K562 (cell line): ENCODE measurements around the gene CSNK1A1. TPM values are rescaled to one million over a fixed set of nuclear protein-coding genes. Genes with fewer than 3 reads are reported as not detected.

Source experiments
- ARNT ChIP-seq, 2 experiments: fragments of 450-650 bp; IDR thresholded peaks; 2 replicates each; pipeline ENCODE4 v1.6.1; 2016; ENCODE audit warnings: mild to moderate bottlenecking in 1 of 2
- CBX8 ChIP-seq: fragments of 200-600 bp; sonication (generic); IDR thresholded peaks from 2 replicates; pipeline ENCODE4 v1.6.1; 2012; ENCODE audit warnings: borderline replicate concordance, mixed run types, low read depth, mild to moderate bottlenecking, moderate library complexity, mixed read lengths, low read length, control low read depth, inconsistent platforms; ENCODE audit not compliant: poor library complexity, severe bottlenecking; ENCODE audit errors: extremely low read depth
- ERF ChIP-seq: fragments of 450-650 bp; formaldehyde crosslinking; IDR thresholded peaks from 2 replicates; pipeline ENCODE4 v1.4.0; 2020; ENCODE audit warnings: mild to moderate bottlenecking, mixed read lengths
- FOXA1 ChIP-seq: fragments of 450-650 bp; IDR thresholded peaks from 2 replicates; pipeline ENCODE4 v1.6.1; 2016; ENCODE audit warnings: mild to moderate bottlenecking, borderline replicate concordance
- FOXA3 ChIP-seq, 2 experiments: fragments of 450-650 bp in 1 of 2; sonication (generic) in 1 of 2; formaldehyde crosslinking; IDR thresholded peaks in 1 of 2; conservative IDR thresholded peaks in 1 of 2; 2 replicates each; pipeline versions ENCODE4 v1.4.0 to v1.8.0; 2020 to 2022; ENCODE audit warnings: mild to moderate bottlenecking in 2 of 2, missing genetic modification reagents in 1 of 2
- HNRNPLL ChIP-seq: fragments of 200-400 bp; formaldehyde crosslinking; IDR thresholded peaks from 2 replicates; pipeline ENCODE4 v1.6.1; 2017; ENCODE audit warnings: low read length, low read depth, mild to moderate bottlenecking; ENCODE audit not compliant: poor library complexity, severe bottlenecking
- HOXB6 ChIP-seq: fragments of 250-450 bp; sonication (Bioruptor Pico); IDR thresholded peaks from 2 replicates; pipeline ENCODE4 v1.5.1; 2022; ENCODE audit warnings: mild to moderate bottlenecking, borderline replicate concordance
- ZBTB8A ChIP-seq: fragments of 450-650 bp; IDR thresholded peaks from 2 replicates; pipeline ENCODE4 v1.6.1; 2018; ENCODE audit warnings: mild to moderate bottlenecking, moderate library complexity; ENCODE audit not compliant: partially characterized antibody
- ZFP30 ChIP-seq: fragments of 250-450 bp; sonication (Bioruptor Pico); IDR thresholded peaks from 2 replicates; pipeline ENCODE4 v1.8.0; 2022; ENCODE audit warnings: moderate library complexity, mild to moderate bottlenecking, inconsistent platforms, borderline replicate concordance
- ZNF143 ChIP-seq: sonication (generic); formaldehyde crosslinking; IDR thresholded peaks from 2 replicates; pipeline ENCODE4 v1.9.0; 2022; ENCODE audit warnings: mild to moderate bottlenecking, missing genetic modification reagents
- ZNF589 ChIP-seq: fragments of 200-800 bp; sonication (Bioruptor generic); IDR thresholded peaks from 2 replicates; pipeline ENCODE4 v1.6.1; 2016; ENCODE audit warnings: low read depth, missing genetic modification characterization, missing compliant biosample characterization
- ZNF707 ChIP-seq: fragments of 250-450 bp; sonication (Bioruptor Pico); conservative IDR thresholded peaks from 2 replicates; pipeline ENCODE4 v1.8.0; 2022; ENCODE audit warnings: inconsistent platforms, mild to moderate bottlenecking, moderate library complexity
- polyA plus RNA-seq, 8 experiments: library from polyadenylated mRNA; depleted of rRNA in 4 of 8; stranded (reverse) in 5 of 8; unstranded in 3 of 8; fragments of >200 nt; fragmentation: Nextera tagmentation in 2 of 8; fragmentation: Illumina TruSeq in 1 of 8; extraction: Ambion mirVana in 2 of 8; extraction: Trizol in 1 of 8; gene quantifications; 2 replicates each; pipeline versions ENCODE4 v1.2.1 to v1.2.3, GENCODE V29; 2011 to 2014; ENCODE audit warnings: inconsistent platforms in 1 of 8, missing spikeins in 1 of 8
- total RNA-seq, 7 experiments: library from RNA; depleted of rRNA in 6 of 7; stranded (reverse); fragments of >200 nt in 6 of 7; fragmentation: Illumina TruSeq in 2 of 7; extraction: Trizol in 2 of 7; gene quantifications; 2 replicates each; pipeline versions ENCODE4 v1.2.1 to v1.2.3, GENCODE V29; 2011 to 2021; ENCODE audit warnings: low replicate concordance in 1 of 7
- TF ChIP-seq, protein P1 (sequence below): IDR thresholded peaks from 2 replicates; pipeline ENCODE4 v1.6.1; 2014; ENCODE audit warnings: antibody characterized with exemption
- TF ChIP-seq, protein P2 (sequence below): fragments of 450-650 bp; IDR thresholded peaks from 2 replicates; pipeline ENCODE4 v1.6.1; 2017; ENCODE audit warnings: mild to moderate bottlenecking, moderate library complexity
- TF ChIP-seq, protein P3 (sequence below): fragments of 150-350 bp; IDR thresholded peaks from 2 replicates; pipeline ENCODE4 v1.6.1; 2014; ENCODE audit warnings: low read depth, mild to moderate bottlenecking, low read length, borderline replicate concordance
- TF ChIP-seq, protein P4 (sequence below): sonication (generic); formaldehyde crosslinking; IDR thresholded peaks from 2 replicates; pipeline ENCODE4 v1.8.0; 2022; ENCODE audit warnings: mild to moderate bottlenecking, missing genetic modification reagents, borderline replicate concordance
- TF ChIP-seq, protein P5 (sequence below): fragments of 250-450 bp; sonication (Bioruptor Pico); IDR thresholded peaks from 2 replicates; pipeline ENCODE4 v1.8.0; 2022; ENCODE audit warnings: moderate library complexity, mild to moderate bottlenecking, inconsistent platforms

CSNK1A1 gene
- total and polyA plus RNA-seq, 9 of the 15 experiments (the other 6 are each of a cell fraction or from before 2014, with no cell fraction given) = 49.1 to 196 (median 154) TPM

DNA sequence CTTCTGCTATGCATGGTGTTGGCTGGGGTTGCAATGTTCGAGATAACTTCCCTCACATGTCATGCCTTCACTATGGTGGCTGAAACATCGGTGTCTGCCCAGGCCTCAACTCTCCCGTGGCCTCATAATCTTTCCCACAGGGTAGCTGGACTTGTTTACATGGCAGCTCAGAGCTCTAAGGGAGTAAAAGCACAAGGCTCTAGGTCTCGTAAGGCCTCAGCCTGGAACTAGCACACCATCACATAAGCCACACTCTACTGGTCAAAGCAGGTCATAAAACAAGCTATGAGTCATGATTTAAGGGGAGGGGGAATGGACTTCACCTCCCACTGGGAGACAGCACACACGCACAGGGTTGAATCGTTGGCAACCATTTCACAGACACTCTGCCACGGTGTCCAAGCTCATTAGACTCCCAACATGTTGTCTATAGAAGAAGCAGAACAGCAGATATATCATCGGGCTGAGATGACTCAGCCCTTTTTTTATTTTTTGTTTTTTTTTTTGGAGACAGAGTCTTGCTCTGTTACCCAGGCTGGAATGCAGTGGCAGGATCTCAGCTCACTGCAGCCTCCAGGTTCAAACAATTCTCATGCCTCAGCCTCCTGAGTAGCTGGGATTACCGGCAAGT, 105.4 kb downstream of the CSNK1A1 start (continued):
- TF ChIP-seq HOXB6 (no peak), ZNF707 (CRISPR knock-in tag) (no peak), HNRNPLL (no peak), ZNF589 (CRISPR knock-in tag) (peak; percentile 67; the same call in 1 of the 2 replicates), ERF (CRISPR knock-in tag) (no peak), FOXA3 (CRISPR knock-in tag; conservative IDR thresholded peaks at IDR 0.05 in 1 of 2, IDR thresholded peaks at IDR 0.05 in 1 of 2) (no peak), ZNF143 (CRISPR knock-in tag) (no peak), ARNT (IDR thresholded peaks at IDR 0.05) (peak in 1 of 2 experiments; percentile 36; a peak in 1 of 4 replicates), ZFP30 (CRISPR knock-in tag) (no peak), ZBTB8A (no peak), CBX8 (no peak), FOXA1 (no peak)
- TF ChIP-seq, protein P1, sequence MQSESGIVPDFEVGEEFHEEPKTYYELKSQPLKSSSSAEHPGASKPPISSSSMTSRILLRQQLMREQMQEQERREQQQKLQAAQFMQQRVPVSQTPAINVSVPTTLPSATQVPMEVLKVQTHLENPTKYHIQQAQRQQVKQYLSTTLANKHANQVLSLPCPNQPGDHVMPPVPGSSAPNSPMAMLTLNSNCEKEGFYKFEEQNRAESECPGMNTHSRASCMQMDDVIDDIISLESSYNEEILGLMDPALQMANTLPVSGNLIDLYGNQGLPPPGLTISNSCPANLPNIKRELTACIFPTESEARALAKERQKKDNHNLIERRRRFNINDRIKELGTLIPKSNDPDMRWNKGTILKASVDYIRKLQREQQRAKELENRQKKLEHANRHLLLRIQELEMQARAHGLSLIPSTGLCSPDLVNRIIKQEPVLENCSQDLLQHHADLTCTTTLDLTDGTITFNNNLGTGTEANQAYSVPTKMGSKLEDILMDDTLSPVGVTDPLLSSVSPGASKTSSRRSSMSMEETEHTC = no peak
- TF ChIP-seq, protein P2, sequence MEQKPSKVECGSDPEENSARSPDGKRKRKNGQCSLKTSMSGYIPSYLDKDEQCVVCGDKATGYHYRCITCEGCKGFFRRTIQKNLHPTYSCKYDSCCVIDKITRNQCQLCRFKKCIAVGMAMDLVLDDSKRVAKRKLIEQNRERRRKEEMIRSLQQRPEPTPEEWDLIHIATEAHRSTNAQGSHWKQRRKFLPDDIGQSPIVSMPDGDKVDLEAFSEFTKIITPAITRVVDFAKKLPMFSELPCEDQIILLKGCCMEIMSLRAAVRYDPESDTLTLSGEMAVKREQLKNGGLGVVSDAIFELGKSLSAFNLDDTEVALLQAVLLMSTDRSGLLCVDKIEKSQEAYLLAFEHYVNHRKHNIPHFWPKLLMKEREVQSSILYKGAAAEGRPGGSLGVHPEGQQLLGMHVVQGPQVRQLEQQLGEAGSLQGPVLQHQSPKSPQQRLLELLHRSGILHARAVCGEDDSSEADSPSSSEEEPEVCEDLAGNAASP = no peak
- TF ChIP-seq, protein P3, sequence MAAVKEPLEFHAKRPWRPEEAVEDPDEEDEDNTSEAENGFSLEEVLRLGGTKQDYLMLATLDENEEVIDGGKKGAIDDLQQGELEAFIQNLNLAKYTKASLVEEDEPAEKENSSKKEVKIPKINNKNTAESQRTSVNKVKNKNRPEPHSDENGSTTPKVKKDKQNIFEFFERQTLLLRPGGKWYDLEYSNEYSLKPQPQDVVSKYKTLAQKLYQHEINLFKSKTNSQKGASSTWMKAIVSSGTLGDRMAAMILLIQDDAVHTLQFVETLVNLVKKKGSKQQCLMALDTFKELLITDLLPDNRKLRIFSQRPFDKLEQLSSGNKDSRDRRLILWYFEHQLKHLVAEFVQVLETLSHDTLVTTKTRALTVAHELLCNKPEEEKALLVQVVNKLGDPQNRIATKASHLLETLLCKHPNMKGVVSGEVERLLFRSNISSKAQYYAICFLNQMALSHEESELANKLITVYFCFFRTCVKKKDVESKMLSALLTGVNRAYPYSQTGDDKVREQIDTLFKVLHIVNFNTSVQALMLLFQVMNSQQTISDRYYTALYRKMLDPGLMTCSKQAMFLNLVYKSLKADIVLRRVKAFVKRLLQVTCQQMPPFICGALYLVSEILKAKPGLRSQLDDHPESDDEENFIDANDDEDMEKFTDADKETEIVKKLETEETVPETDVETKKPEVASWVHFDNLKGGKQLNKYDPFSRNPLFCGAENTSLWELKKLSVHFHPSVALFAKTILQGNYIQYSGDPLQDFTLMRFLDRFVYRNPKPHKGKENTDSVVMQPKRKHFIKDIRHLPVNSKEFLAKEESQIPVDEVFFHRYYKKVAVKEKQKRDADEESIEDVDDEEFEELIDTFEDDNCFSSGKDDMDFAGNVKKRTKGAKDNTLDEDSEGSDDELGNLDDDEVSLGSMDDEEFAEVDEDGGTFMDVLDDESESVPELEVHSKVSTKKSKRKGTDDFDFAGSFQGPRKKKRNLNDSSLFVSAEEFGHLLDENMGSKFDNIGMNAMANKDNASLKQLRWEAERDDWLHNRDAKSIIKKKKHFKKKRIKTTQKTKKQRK = no peak
- TF ChIP-seq, protein P4, sequence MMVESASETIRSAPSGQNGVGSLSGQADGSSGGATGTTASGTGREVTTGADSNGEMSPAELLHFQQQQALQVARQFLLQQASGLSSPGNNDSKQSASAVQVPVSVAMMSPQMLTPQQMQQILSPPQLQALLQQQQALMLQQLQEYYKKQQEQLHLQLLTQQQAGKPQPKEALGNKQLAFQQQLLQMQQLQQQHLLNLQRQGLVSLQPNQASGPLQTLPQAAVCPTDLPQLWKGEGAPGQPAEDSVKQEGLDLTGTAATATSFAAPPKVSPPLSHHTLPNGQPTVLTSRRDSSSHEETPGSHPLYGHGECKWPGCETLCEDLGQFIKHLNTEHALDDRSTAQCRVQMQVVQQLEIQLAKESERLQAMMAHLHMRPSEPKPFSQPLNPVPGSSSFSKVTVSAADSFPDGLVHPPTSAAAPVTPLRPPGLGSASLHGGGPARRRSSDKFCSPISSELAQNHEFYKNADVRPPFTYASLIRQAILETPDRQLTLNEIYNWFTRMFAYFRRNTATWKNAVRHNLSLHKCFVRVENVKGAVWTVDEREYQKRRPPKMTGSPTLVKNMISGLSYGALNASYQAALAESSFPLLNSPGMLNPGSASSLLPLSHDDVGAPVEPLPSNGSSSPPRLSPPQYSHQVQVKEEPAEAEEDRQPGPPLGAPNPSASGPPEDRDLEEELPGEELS = no peak
- TF ChIP-seq, protein P5, sequence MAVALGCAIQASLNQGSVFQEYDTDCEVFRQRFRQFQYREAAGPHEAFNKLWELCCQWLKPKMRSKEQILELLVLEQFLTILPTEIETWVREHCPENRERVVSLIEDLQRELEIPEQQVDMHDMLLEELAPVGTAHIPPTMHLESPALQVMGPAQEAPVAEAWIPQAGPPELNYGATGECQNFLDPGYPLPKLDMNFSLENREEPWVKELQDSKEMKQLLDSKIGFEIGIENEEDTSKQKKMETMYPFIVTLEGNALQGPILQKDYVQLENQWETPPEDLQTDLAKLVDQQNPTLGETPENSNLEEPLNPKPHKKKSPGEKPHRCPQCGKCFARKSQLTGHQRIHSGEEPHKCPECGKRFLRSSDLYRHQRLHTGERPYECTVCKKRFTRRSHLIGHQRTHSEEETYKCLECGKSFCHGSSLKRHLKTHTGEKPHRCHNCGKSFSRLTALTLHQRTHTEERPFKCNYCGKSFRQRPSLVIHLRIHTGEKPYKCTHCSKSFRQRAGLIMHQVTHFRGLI = no peak
